BLaER1 (cell line): ENCODE measurements around the gene PLEKHG4B.
A peak's percentile ranks its signal among the peaks of the same experiment; 100 is the strongest.

ENCODE experiments used
- H3K27ac ChIP-seq: shearing (Covaris generic); formaldehyde crosslinking; 2 replicates; pipeline ENCODE4 v1.8.1; 2022
- H3K27me3 ChIP-seq: shearing (Covaris generic); formaldehyde crosslinking; 2 replicates; pipeline ENCODE4 v1.8.1; 2022
- H3K36me3 ChIP-seq: shearing (Covaris generic); formaldehyde crosslinking; 2 replicates; pipeline ENCODE4 v1.8.1; 2022
- H3K4me1 ChIP-seq: shearing (Covaris generic); formaldehyde crosslinking; 2 replicates; pipeline ENCODE4 v1.8.1; 2022
- H3K4me2 ChIP-seq: shearing (Covaris generic); formaldehyde crosslinking; 2 replicates; pipeline ENCODE4 v1.8.1; 2022
- H3K4me3 ChIP-seq: shearing (Covaris generic); formaldehyde crosslinking; 2 replicates; pipeline ENCODE4 v1.8.1; 2022
- H3K9ac ChIP-seq: shearing (Covaris generic); formaldehyde crosslinking; 2 replicates; pipeline ENCODE4 v1.8.1; 2022
- H3K9me3 ChIP-seq: shearing (Covaris generic); formaldehyde crosslinking; 2 replicates; pipeline ENCODE4 v1.8.1; 2022
- H4K20me1 ChIP-seq: shearing (Covaris generic); formaldehyde crosslinking; 2 replicates; pipeline ENCODE4 v1.8.1; 2022
- Cebpa-rat ChIP-seq: shearing (Covaris generic); IDR thresholded peaks from 2 replicates; pipeline ENCODE4 v1.8.1; 2022

The PLEKHG4B gene

GRCh38 chr5:190366-191035 lies 98.5 kb downstream of the PLEKHG4B start:
- no peaks in the 10 kb centered on the region for H3K27me3 ChIP-seq
- H3K9ac ChIP-seq: peak overlapping the region; percentile 94
- no peaks in the 10 kb centered on the region for H3K9me3 ChIP-seq
- peaks cover 22% of the 10 kb centered on the region for H3K36me3 ChIP-seq
- H3K4me3 ChIP-seq: peak overlapping the region; percentile 89
- peak overlapping the region; percentile 100 for H3K27ac ChIP-seq
- peaks cover 22% of the 10 kb centered on the region for H4K20me1 ChIP-seq
- peak overlapping the region; percentile 99 for H3K4me2 ChIP-seq
- peaks cover 90% of the 10 kb centered on the region for H3K4me1 ChIP-seq
- no peak for TF ChIP-seq Cebpa-rat

GRCh38 chr5:191036-191948 lies 99.3 kb downstream of the PLEKHG4B start, which contains the start of gene LRRC14B:
Gene LRRC14B, plus strand, starts transcription at chr5:191495. Its CDS starts 44 bp downstream, at chr5:191539.
- H3K9ac ChIP-seq: peak within 1 kb of the TSS; percentile 94
- H3K4me3 ChIP-seq: peak within 1 kb of the TSS; percentile 89
- peak within 1 kb of the TSS; percentile 100 for H3K27ac ChIP-seq
- H4K20me1 ChIP-seq: peaks cover 30% of the 10 kb centered on the region
- H3K9me3 ChIP-seq: no peaks in the 10 kb centered on the region
- peak within 1 kb of the TSS; percentile 99 for H3K4me2 ChIP-seq
- peaks cover 30% of the 10 kb centered on the region for H3K36me3 ChIP-seq
- no peaks in the 10 kb centered on the region for H3K27me3 ChIP-seq
- no peak for TF ChIP-seq Cebpa-rat
- H3K4me1 ChIP-seq: peaks cover 90% of the 10 kb centered on the region

- peak overlapping the region; percentile 89 for H3K4me3 ChIP-seq
- peak overlapping the region; percentile 99 for H3K4me2 ChIP-seq
- H3K9ac ChIP-seq: peak overlapping the region; percentile 94
- no peaks in the 10 kb centered on the region for H3K9me3 ChIP-seq
- H3K27ac ChIP-seq: peak overlapping the region; percentile 100
- H4K20me1 ChIP-seq: peaks cover 32% of the 10 kb centered on the region
- no peaks in the 10 kb centered on the region for H3K27me3 ChIP-seq
- no peak for TF ChIP-seq Cebpa-rat
- peaks cover 82% of the 10 kb centered on the region for H3K4me1 ChIP-seq
- peaks cover 31% of the 10 kb centered on the region for H3K36me3 ChIP-seq
Measured at GRCh38 chr5:191949-192690, 100.2 kb downstream of the PLEKHG4B start.

GRCh38 chr5:192691-192969 lies 100.7 kb downstream of the PLEKHG4B start:
- H3K36me3 ChIP-seq: peaks cover 35% of the 10 kb centered on the region
- H3K27ac ChIP-seq: peak overlapping the region; percentile 100
- peak overlapping the region; percentile 99 for H3K4me2 ChIP-seq
- H3K9me3 ChIP-seq: no peaks in the 10 kb centered on the region
- H3K27me3 ChIP-seq: no peaks in the 10 kb centered on the region
- peaks cover 77% of the 10 kb centered on the region for H3K4me1 ChIP-seq
- peak overlapping the region; percentile 94 for H3K9ac ChIP-seq
- peak overlapping the region; percentile 89 for H3K4me3 ChIP-seq
- no peak for TF ChIP-seq Cebpa-rat
- H4K20me1 ChIP-seq: peaks cover 34% of the 10 kb centered on the region

- Histone ChIP-seq H3K4me3 (peak overlapping the region; percentile 89), H3K27ac (peak overlapping the region; percentile 100), H3K27me3 (no peaks in the 10 kb centered on the region), H3K9me3 (no peaks in the 10 kb centered on the region), H3K4me1 (peaks cover 75% of the 10 kb centered on the region), H3K36me3 (peaks cover 38% of the 10 kb centered on the region), H3K4me2 (peak overlapping the region; percentile 99), H3K9ac (peak overlapping the region; percentile 94), H4K20me1 (peaks cover 38% of the 10 kb centered on the region)
- no peak for TF ChIP-seq Cebpa-rat
Measured at GRCh38 chr5:192970-193831, 101.2 kb downstream of the PLEKHG4B start.

- no peak for TF ChIP-seq Cebpa-rat
- Histone ChIP-seq H3K36me3 (peaks cover 47% of the 10 kb centered on the region), H3K27me3 (no peaks in the 10 kb centered on the region), H4K20me1 (peaks cover 47% of the 10 kb centered on the region), H3K9me3 (no peaks in the 10 kb centered on the region), H3K4me3 (peak overlapping the region; percentile 89), H3K27ac (peak overlapping the region; percentile 100), H3K4me2 (peak overlapping the region; percentile 99), H3K9ac (peak overlapping the region; percentile 94), H3K4me1 (peaks cover 75% of the 10 kb centered on the region)
Measured at GRCh38 chr5:194102-194501, 102.1 kb downstream of the PLEKHG4B start.

- peak overlapping the region; percentile 89; the same call in 1 of the 2 replicates for H3K4me3 ChIP-seq
- H3K36me3 ChIP-seq: peaks cover 48% of the 10 kb centered on the region
- H3K27me3 ChIP-seq: no peaks in the 10 kb centered on the region
- H3K9me3 ChIP-seq: no peaks in the 10 kb centered on the region
- no peak for TF ChIP-seq Cebpa-rat
- peak overlapping the region; percentile 94 for H3K9ac ChIP-seq
- H3K27ac ChIP-seq: peak overlapping the region; percentile 100
- H3K4me2 ChIP-seq: peak overlapping the region; percentile 99
- peaks cover 52% of the 10 kb centered on the region for H4K20me1 ChIP-seq
- H3K4me1 ChIP-seq: peaks cover 75% of the 10 kb centered on the region
Measured at GRCh38 chr5:194603-195209, 102.7 kb downstream of the PLEKHG4B start.

GRCh38 chr5:195401-196160 lies 103.6 kb downstream of the PLEKHG4B start:
- peak overlapping the region; percentile 27; the same call in 1 of the 2 replicates for H3K4me3 ChIP-seq
- peaks cover 60% of the 10 kb centered on the region for H4K20me1 ChIP-seq
- peak overlapping the region; percentile 99 for H3K4me2 ChIP-seq
- no peak for TF ChIP-seq Cebpa-rat
- H3K27ac ChIP-seq: peak overlapping the region; percentile 100
- H3K4me1 ChIP-seq: peaks cover 75% of the 10 kb centered on the region
- no peaks in the 10 kb centered on the region for H3K9me3 ChIP-seq
- H3K27me3 ChIP-seq: no peaks in the 10 kb centered on the region
- H3K9ac ChIP-seq: peak overlapping the region; percentile 94; the same call in 1 of the 2 replicates
- H3K36me3 ChIP-seq: peaks cover 48% of the 10 kb centered on the region
